HEK293 (cell line): ENCODE data around the gene TSPEAR.

Source experiments
- REST ChIP-seq: fragments of 450-650 bp; formaldehyde crosslinking; IDR thresholded peaks from 2 replicates; pipeline ENCODE4 v1.5.1; 2016; ENCODE audit warnings: missing biosample characterization, missing genetic modification characterization
- TF ChIP-seq, protein P1 (sequence below): fragments of 450-650 bp; formaldehyde crosslinking; IDR thresholded peaks from 2 replicates; pipeline ENCODE4 v1.5.1; 2016; ENCODE audit warnings: missing biosample characterization, missing genetic modification characterization

DNA sequence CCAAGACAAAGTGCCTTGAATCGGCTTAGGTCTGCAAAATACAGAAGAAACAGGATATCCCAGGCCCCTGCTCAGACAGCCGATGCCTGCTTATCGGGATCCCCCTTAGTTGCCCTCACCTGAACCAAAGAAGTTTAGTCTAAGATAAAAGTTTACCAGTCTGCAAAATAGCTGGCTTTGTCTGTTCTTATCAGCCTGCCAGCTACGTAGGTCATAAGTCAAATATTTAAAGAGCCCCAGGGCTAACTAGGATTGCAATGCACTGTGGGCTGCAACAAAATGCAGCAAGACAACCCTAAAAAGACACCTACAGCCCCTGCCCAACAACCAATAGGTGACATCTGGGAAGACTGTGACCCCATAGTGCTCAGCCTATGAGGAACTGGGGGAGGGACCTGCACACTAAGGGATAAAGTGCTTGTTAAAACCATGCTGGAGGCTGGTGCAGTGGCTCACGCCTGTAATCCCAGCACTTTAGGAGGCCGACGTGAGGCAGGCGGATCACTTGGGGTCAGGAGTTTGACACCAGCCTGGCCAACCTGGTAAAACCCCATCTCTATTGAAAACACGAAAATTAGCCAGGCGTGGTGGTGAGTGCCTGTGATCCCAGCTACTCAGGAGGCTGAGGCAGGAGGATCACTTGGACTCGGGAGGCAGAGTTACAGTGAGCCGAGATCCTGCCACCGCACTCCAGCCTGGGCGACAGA is 228.6 kb downstream of the TSPEAR start:
- no peak for TF ChIP-seq REST (tag by site-specific recombination)
- TF ChIP-seq, protein P1, sequence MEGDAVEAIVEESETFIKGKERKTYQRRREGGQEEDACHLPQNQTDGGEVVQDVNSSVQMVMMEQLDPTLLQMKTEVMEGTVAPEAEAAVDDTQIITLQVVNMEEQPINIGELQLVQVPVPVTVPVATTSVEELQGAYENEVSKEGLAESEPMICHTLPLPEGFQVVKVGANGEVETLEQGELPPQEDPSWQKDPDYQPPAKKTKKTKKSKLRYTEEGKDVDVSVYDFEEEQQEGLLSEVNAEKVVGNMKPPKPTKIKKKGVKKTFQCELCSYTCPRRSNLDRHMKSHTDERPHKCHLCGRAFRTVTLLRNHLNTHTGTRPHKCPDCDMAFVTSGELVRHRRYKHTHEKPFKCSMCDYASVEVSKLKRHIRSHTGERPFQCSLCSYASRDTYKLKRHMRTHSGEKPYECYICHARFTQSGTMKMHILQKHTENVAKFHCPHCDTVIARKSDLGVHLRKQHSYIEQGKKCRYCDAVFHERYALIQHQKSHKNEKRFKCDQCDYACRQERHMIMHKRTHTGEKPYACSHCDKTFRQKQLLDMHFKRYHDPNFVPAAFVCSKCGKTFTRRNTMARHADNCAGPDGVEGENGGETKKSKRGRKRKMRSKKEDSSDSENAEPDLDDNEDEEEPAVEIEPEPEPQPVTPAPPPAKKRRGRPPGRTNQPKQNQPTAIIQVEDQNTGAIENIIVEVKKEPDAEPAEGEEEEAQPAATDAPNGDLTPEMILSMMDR, result no peak
